Gastroesophageal sphincter (tissue), 3 donors: ENCODE results near the gene NANS.

ENCODE experiments used
- EP300 ChIP-seq: sonication (generic); formaldehyde crosslinking; IDR thresholded peaks from one replicate; pipeline ENCODE4 v1.6.1; 2017; ENCODE audit warnings: antibody characterized with exemption, mild to moderate bottlenecking
- POLR2A ChIP-seq, 2 donors: fragments of 450-650 bp; IDR thresholded peaks; one replicate each; pipeline ENCODE4 v1.6.1; 2017; ENCODE audit warnings: antibody characterized with exemption in 2 of 2, mild to moderate bottlenecking in 2 of 2, moderate library complexity in 1 of 2
- POLR2AphosphoS5 ChIP-seq: sonication (generic); formaldehyde crosslinking; IDR thresholded peaks from one replicate; pipeline ENCODE4 v1.6.1; 2017; ENCODE audit warnings: antibody characterized with exemption
- TF ChIP-seq, protein P1 (sequence below), 4 experiments: fragments of 200-600 bp in 2 of 4; fragments of 450-650 bp in 2 of 4; sonication (generic) in 1 of 4; IDR thresholded peaks; one replicate each; pipeline ENCODE4 v1.5.1; 2017 to 2019; ENCODE audit warnings: antibody characterized with exemption in 4 of 4, mild to moderate bottlenecking in 2 of 4, moderate library complexity in 2 of 4

DNA sequence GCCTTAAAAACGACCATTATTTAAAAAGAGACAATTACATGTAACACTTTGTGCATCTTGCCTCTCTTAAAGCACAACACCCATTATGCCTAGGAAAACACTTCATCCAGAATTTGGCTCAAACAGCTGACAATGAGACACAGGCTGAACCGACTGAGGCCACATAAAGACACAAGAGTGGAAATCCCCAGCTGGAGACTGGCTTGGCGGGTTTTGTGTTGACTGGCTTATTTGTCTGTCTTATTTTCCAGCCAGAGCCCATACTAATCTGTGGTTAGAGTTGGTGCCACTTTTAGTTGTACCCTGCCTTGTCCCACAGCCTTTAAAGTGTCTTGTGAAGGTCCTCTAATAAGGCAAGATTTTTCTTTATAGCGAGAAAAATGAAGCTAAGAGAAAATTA lies 41.3 kb downstream of the NANS start:
- TF ChIP-seq, protein P1, sequence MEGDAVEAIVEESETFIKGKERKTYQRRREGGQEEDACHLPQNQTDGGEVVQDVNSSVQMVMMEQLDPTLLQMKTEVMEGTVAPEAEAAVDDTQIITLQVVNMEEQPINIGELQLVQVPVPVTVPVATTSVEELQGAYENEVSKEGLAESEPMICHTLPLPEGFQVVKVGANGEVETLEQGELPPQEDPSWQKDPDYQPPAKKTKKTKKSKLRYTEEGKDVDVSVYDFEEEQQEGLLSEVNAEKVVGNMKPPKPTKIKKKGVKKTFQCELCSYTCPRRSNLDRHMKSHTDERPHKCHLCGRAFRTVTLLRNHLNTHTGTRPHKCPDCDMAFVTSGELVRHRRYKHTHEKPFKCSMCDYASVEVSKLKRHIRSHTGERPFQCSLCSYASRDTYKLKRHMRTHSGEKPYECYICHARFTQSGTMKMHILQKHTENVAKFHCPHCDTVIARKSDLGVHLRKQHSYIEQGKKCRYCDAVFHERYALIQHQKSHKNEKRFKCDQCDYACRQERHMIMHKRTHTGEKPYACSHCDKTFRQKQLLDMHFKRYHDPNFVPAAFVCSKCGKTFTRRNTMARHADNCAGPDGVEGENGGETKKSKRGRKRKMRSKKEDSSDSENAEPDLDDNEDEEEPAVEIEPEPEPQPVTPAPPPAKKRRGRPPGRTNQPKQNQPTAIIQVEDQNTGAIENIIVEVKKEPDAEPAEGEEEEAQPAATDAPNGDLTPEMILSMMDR (IDR thresholded peaks at IDR 0.05): no peak
- TF ChIP-seq POLR2A (IDR thresholded peaks at IDR 0.05) (no peak), POLR2AphosphoS5 (no peak), EP300 (no peak)
